ENCODE measurements around the gene TMPRSS4. TPM values are rescaled to one million over a fixed set of nuclear protein-coding genes. Genes with fewer than 3 reads are reported as not detected.
A peak's percentile ranks its signal among the peaks of the same experiment; 100 is the strongest.

The TMPRSS4 gene
- total and polyA plus RNA-seq, 9 of the 15 experiments (the other 6 are each of a cell fraction or from before 2014, with no cell fraction given): 4.0 to 10.0 (median 5.6) TPM

GRCh38 chr11:118100691-118101232 is 23.9 kb downstream of the TMPRSS4 start:
- Histone ChIP-seq H3K27ac (ENCODE audit: extremely low read depth, low read depth, low read length) (no peak overlapping the region), H3K4me3 (no peak overlapping the region), H3K9me1 (ENCODE audit: control insufficient read depth, insufficient read depth, low read length) (no peaks in the 10 kb centered on the region), H3K36me3 (ENCODE audit: control insufficient read depth, insufficient read depth, low read length) (no peaks in the 10 kb centered on the region), H2AFZ (ENCODE audit: low read depth, low read length) (peak overlapping the region; percentile 82), H3K9ac (ENCODE audit: insufficient read depth in 1 of 2, low read depth in 2 of 2, low read length in 2 of 2) (no peak overlapping the region; a peak in 1 of 4 replicates), H4K20me1 (replicated peaks; ENCODE audit: control insufficient read depth, insufficient read depth, low read length) (no peaks in the 10 kb centered on the region), H3K4me2 (ENCODE audit: insufficient read depth, low read length) (no peak overlapping the region), H3K27me3 (ENCODE audit: control insufficient read depth in 2 of 2, insufficient read depth in 2 of 2, low read length in 2 of 2) (no peaks in the 10 kb centered on the region), H3K79me2 (ENCODE audit: control insufficient read depth, insufficient read depth, low read length) (peaks cover 9% of the 10 kb centered on the region; the same call in 2 of the 3 replicates), H3K9me3 (replicated peaks; ENCODE audit: control insufficient read depth, insufficient read depth, low read depth, low read length) (no peaks in the 10 kb centered on the region), H3K4me1 (replicated peaks in 1 of 2; ENCODE audit: control insufficient read depth in 2 of 2, insufficient read depth in 2 of 2, low read length in 2 of 2) (peaks cover 13 to 42% of the 10 kb centered on the region in 2 experiments)
- peak; percentile 29 for FAIRE-seq
- ChIA-PET POLR2A (interaction anchor here (0.5 to 1.6 kb wide), 7 partner anchors 11 to 1004 kb away, joined by 3 to 5 read pairs (median 3); no protein-coding TSS in a partner anchor), CTCF (ENCODE audit: low intra/inter-chr PET ratio) (no interaction called here)
- 39% methylated on average over 3 of the region's 3 CpGs for WGBS (ENCODE audit: insufficient coverage, low coverage, missing lambda C conversion rate)
- TF ChIP-seq CCAR2 (IDR thresholded peaks at IDR 0.05; ENCODE audit: low read depth, low read length) (no peak), KDM5B (IDR thresholded peaks at IDR 0.05; ENCODE audit: insufficient replicate concordance, low read depth, low read length) (no peak), FOXJ3 (CRISPR knock-in tag; IDR thresholded peaks at IDR 0.05) (no peak), TEAD4 (IDR thresholded peaks at IDR 0.05; ENCODE audit: low read length) (no peak), TEAD4 (CRISPR knock-in tag; IDR thresholded peaks at IDR 0.05; ENCODE audit: borderline replicate concordance) (no peak), SIN3B (IDR thresholded peaks at IDR 0.05; ENCODE audit: low read depth) (no peak), NR1H2 (CRISPR knock-in tag; IDR thresholded peaks at IDR 0.05) (no peak), ZNF644 (tag; IDR thresholded peaks at IDR 0.05; ENCODE audit: low read depth) (no peak), ZNF347 (CRISPR knock-in tag; IDR thresholded peaks at IDR 0.05; ENCODE audit: low read depth) (no peak)
- intact Hi-C loops (cut with micrococcal nuclease): no loop called here
- ATAC-seq: no peak
- no peak for DNase-seq (ENCODE audit: extremely low read depth in 1 of 4, low spot score in 3 of 4)
- in situ Hi-C loops (cut with MboI): no loop called here
- BruUV-seq (replicated peaks): no TSS peak
